ENCODE data around the gene PLVAP.

Gene PLVAP

DNA sequence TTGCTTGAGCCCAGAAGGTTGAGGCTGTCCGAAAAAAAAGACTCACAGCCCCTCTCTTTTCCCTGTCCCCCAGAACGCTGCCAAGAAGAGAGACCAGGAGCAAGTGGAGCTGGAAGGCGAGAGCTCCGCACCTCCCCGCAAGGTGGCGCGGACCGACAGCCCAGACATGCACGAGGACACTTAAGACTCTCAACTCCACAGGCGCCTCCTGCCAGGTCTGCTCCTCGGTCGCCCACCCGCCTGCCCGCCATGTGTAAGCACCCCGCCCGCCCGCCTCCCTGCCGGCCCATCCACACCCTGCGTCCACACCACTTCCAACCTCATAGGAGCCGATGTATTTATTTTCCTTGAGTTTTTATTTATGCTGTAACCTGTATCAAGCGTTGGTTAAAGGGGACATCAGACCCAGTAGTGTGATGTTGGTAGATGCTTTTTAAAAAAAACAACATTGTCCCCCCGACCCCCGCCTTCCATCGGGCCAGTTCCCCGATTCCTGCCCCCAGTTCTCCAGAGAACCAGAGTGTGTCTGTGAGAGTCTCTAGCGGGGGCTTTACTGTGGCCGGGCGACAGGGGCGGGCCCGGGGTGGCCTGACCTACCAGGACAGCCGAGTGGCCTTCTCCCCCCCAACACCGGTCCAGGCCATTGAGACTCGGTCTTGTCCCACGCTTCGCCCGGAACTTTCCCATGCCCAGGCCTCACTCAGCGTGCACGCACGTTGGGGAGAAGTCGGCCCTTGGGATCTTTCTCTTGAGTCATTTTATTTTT is 57.5 kb downstream of the PLVAP start:
- DNase-seq, result no peak

DNA sequence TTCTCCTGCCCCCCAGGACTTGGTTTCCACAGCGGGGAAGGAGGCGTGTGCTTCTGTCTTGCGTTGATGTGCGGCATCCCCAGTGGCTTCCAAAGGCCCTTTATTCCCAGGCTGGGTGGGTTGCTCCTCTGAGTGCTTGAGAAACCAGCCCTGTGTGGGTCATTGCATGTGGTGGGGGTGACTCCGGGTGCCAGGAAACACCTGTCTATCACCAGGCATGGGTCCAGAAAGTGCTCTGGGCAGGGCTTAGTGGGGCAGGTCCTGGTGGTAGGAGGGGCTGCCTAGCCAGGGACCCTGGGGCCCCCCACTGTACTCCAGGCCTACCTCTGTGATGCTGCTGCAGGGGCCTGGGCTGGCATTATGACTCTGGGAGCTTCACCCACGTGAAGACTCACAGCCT is 58.2 kb downstream of the PLVAP start:
- DNase-seq, result no peak

DNA sequence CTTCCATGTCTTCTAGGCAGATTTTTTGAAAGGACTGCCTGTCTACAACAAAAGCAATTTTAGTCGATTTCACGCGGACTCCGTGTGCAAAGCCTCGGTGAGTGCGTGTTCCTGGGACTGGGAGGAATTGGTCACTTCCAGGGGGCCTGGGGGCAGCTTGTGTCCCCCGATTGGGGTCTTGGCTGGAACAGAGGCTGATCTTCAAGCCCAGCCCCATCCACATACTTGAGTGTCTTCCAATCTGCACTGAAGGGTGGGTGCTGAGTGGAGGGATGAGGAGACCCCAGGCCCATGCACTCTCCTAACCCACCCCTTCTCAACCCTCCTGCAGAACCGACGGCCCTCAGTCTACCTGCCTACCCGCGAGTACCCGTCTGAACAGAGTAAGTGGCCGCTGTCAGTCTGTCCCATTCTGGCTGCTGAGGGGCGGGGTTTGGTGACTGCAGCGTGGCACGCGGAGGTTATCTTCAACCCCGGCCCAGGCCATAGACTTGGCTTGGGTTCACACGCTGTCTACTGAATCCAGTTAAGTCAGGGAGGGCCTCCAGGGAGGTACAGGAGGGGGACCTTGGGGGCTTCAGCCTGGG is 63.0 kb downstream of the PLVAP start:
- no peak for DNase-seq

- no peak for DNase-seq
Measured at GRCh38 chr19:17312189-17313113, 64.7 kb downstream of the PLVAP start.

DNA sequence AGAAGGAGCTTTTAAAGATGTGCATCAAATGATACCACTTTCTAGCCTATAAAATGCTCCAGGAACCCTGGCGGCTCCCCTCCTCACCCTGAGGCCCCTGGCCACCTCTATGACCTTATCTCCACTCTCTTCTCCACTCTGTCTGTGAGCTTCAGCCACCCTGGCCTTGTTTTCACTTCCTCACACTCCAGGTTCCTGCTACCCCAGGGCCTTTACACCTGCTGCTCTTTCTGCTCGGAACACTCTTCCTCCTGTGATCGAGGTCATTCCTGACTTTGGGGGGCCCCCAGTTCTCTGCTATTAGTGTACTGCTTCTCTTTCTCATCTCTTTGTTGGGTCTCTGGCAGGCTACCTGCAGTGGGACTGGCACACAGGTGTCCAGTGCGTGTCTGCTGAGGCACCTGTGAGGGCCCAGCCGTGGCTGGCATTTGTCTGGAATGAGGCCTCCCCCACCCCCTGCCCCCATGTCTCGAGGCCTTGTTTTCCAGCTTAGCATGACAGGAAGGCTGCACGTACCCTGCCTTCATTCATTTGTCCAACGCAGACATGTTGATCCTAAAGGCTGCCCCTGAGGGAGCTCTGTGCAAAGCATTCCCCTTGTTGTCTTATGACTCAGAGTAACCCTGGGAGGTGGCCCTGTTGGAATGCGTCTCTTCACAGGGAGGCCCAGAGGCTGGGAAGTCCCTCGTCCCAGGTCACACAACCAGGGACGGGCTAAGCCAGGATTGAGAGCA is 65.5 kb downstream of the PLVAP start:
- no peak for DNase-seq

- DNase-seq, result peak in 1 of 5 donors; percentile 31
Measured at GRCh38 chr19:17309965-17310461, 67.1 kb downstream of the PLVAP start.

DNA sequence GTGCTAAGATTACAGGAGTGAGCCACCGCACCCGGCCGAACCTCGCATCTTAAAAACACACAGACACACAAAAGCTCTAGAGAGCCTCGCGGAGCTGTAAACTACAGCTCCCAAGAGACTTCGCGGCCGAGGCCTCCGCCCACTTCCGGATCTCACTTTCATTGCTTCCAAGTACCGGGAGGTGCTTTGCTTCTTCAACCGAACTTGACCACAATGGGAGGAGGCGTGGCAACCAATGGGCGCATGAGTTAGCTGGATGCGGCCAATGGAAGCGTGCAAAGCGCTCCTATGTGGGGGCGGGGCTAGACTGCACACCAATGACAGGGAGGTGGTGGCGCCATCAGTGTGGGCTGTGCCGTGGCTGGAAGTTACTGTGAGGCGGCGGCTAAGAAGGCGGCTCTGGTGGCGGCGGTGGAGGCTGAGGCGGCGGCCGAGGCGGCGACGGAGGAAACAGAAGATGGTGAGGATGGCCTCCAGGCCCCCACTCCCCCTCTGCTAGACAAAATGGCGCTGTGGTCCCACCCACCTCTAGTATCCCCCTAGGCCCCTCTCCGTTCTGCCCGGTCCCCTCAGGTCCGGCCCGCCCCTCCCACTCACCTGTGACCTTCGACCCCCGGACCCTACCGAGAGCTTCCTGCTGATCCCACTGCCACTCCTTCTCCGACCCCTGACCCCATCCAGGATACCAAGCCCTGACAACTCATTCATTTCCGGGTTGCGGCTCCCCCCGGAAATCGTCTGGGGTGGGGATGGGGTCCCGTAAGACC is 67.8 kb downstream of the PLVAP start, which contains the start of gene DDA1:
DDA1 (plus strand) TSS at position 366 of the 767 bp plus-strand sequence; CDS start at position 458, 92 bp downstream.
- DNase-seq, result peak; percentile 97 to 100 (median 99)

DNA sequence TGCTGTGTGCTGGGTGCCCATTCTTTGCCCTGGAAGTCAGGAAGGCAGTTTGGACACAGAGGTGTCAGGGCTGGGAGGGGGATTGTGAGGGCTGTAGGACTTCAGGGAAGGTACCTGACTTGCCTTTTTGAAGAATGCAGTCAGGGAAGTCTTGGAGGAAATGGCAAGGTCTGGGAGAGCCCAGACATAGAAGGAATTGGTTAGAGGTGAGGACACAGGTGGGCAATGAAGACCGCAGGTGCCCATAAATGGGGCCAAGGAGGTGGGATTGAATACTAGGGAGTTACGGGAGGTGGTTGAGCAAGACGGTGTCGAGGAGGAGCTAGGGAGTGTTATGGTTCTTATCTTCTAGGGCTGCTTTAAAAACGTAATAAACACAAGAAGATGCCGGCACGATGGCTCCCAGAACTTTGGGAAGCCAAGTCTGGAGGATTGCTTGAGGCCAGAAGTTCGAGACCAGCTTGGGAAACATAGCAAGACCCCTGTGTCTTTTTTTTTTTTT is 69.2 kb downstream of the PLVAP start:
- no peak for DNase-seq

- no peak for DNase-seq
Measured at GRCh38 chr19:17306285-17306714, 70.8 kb downstream of the PLVAP start.

DNA sequence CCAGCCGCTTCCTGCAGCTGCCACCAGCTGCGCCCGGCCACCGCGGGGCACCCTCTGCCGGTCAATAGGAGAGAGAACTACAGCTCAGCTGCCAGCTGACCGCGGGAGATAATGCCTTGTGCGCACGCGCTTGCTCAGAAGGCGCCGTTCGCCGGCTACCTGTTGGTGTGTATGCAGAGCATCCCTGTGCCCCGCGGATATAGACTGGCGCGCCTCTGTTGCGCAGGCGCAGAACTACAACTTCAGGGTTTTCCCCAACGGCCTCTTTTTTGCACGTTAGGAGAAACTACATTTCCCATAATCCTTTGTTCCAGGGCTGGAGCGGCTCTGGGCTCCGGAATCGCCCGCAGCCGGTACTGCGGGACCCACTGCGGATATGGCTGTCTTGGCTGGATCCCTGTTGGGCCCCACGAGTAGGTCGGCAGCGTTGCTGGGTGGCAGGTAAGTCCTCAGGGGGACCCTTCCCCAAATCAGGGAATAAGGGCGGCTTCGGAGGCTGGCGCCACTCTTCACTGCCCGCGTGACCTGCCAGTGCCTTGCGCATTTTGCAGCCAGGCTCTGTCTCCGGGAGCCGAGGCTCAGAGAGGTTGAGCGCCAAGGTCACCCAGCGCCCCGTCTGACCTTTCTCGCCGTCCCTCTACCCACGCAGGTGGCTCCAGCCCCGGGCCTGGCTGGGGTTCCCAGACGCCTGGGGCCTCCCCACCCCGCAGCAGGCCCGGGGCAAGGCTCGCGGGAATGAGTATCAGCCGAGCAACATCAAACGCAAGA is 71.4 kb downstream of the PLVAP start, which contains the start of gene MRPL34:
MRPL34 (plus strand) TSS at position 356 of the 768 bp plus-strand sequence; CDS start at position 377, 21 bp downstream.
- DNase-seq, result peak; percentile 91 to 100 (median 92)

- DNase-seq, result no peak
Measured at GRCh38 chr19:17305216-17305516, 72.0 kb downstream of the PLVAP start.

DNA sequence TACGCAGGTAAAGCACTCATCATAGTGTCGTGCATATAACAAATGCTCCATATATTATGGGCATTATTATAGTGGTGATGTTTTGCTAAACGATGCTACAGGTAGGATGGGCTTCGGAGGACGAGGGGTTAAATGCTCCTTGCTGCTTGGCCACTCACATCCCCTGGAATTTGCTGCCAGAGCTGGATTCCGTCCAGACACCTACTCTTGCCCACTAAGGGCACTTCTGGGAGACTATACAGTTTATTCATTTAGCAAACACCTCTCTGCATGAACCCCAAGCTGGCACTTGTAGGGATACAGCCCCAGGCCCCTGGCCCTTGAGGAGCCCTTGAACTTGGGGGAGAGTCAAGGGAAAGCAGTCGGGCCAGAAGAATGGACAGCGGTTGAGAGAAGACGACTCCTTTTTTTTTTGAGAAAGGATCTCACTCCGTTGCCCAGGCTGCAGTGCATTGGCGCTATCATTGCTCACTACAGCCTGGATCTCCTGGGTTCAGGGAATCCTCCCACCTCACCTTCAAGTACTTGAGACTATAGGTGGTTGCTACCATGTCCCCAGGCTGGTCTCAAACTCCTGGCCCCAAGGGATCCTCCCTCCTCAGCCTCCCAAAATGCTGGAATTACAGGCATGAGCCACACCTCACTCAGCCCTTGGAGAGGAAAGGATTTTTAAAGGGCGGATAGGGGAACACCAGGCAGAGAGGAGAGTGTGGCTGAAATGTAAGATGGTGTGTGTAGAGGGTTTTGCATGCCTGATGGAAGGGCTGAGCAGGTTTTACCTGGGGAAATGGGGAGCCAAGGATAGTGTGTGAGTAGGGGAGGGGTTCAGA is 72.5 kb downstream of the PLVAP start:
- no peak for DNase-seq

DNA sequence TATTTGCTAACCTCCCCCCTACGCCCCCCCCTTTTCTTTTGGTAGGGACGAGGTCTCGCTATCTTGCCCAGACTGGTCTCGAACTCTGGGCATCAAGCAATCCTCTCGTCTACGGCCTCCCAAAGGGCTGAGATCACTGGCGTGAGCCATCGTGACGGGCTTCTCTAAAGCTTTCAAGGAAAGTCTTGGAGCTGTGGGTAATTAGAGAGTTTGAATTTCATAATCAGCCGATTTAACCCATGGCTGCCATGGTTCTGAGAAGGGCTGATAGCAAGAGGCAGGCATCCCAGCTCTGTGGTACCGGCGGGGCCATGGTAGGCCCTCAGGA is 73.2 kb downstream of the PLVAP start:
- no peak for DNase-seq

GRCh38 chr19:17303167-17303939 is 73.8 kb downstream of the PLVAP start, which contains the start of gene ABHD8:
ABHD8 (minus strand) TSS chr19:17303425; CDS start chr19:17301616, 1,809 bp downstream.
- peak; percentile 83 to 95 (median 91) for DNase-seq

- DNase-seq, result no peak
Measured at GRCh38 chr19:17302391-17303166, 74.6 kb downstream of the PLVAP start.

Data from T-helper 1 cell (primary cell).